ENCODE measurements around the gene ITGB8.

Gene ITGB8

GRCh38 chr7:20340839-20341238, 10.1 kb downstream of the ITGB8 start:
- peaks cover 6% of the 10 kb centered on the region for H3K4me1 ChIP-seq (ENCODE audit: control insufficient read depth, insufficient read depth, low read length, poor library complexity, severe bottlenecking)
- H3K4me3 ChIP-seq (ENCODE audit: extremely low read depth, insufficient read depth, low read length, poor library complexity, severe bottlenecking) = no peak overlapping the region
- H3K36me3 ChIP-seq (ENCODE audit: control insufficient read depth, insufficient read depth, low read length) = no peaks in the 10 kb centered on the region
- H3K27ac ChIP-seq (ENCODE audit: low read depth, low read length, severe bottlenecking) = no peak overlapping the region
- H3K9me3 ChIP-seq (ENCODE audit: control insufficient read depth, low read length) = no peaks in the 10 kb centered on the region

DNA sequence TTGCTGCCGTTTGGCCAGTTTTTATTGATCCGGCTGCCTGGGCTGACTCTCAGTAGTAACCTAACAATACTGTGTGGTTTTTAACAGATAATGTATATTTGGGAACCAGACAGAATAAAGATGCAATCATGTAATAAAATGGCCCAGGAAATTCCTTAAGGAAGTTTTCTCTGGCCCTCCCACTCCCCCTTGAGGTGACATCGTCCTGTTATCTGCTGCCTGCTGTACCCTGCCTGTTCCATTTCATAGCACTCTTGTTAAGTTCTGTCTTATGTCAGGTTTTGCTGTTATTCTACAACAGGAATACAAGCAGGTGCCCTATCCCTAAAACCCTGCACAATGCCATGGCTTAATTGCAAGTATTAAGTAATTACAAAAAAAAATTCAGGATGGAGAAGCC, 12.5 kb downstream of the ITGB8 start:
- Histone ChIP-seq H3K4me3 (ENCODE audit: extremely low read depth, insufficient read depth, low read length, poor library complexity, severe bottlenecking) (no peak overlapping the region), H3K4me1 (ENCODE audit: control insufficient read depth, insufficient read depth, low read length, poor library complexity, severe bottlenecking) (peaks cover 6% of the 10 kb centered on the region), H3K9me3 (ENCODE audit: control insufficient read depth, low read length) (no peaks in the 10 kb centered on the region), H3K36me3 (ENCODE audit: control insufficient read depth, insufficient read depth, low read length) (no peaks in the 10 kb centered on the region), H3K27ac (ENCODE audit: low read depth, low read length, severe bottlenecking) (no peak overlapping the region)
- WGBS, 2 experiments (ENCODE audit: insufficient coverage in 2 of 2) = 46 to 50% methylated on average over 2 to 3 of the region's 3 CpGs

GRCh38 chr7:20343941-20344340, 13.2 kb downstream of the ITGB8 start:
- Histone ChIP-seq H3K4me3 (ENCODE audit: extremely low read depth, insufficient read depth, low read length, poor library complexity, severe bottlenecking) (no peak overlapping the region), H3K36me3 (ENCODE audit: control insufficient read depth, insufficient read depth, low read length) (no peaks in the 10 kb centered on the region), H3K27ac (ENCODE audit: low read depth, low read length, severe bottlenecking) (no peak overlapping the region), H3K4me1 (ENCODE audit: control insufficient read depth, insufficient read depth, low read length, poor library complexity, severe bottlenecking) (peaks cover 6% of the 10 kb centered on the region), H3K9me3 (ENCODE audit: control insufficient read depth, low read length) (no peaks in the 10 kb centered on the region)
- 80 to 100% methylated on average over 1 of the region's 2 CpGs for WGBS, 2 experiments (ENCODE audit: insufficient coverage in 2 of 2)

DNA sequence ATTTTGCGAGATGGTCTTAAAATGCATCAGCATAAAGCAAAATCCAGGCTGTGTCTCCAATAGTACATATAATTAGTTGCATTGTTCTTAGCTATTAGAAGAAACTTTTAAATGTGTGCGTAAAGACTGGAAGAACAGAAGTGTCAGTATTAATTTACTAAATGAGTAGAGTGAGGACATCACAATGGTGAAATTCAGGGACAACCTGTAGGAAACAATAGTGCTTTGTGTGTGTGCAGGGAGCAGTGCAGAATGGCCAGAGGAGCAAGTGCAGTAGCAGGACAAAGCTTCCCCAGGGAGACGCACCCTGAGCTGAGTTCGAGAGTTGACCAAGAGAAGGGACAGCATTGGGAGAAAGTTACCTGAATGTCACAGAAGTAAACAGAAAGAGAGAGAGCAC, 13.7 kb downstream of the ITGB8 start:
- WGBS, 2 experiments (ENCODE audit: insufficient coverage in 2 of 2) = 87 to 100% methylated on average over 3 of the region's 4 CpGs
- H3K4me1 ChIP-seq (ENCODE audit: control insufficient read depth, insufficient read depth, low read length, poor library complexity, severe bottlenecking) = peaks cover 6% of the 10 kb centered on the region
- H3K9me3 ChIP-seq (ENCODE audit: control insufficient read depth, low read length) = no peaks in the 10 kb centered on the region
- H3K27ac ChIP-seq (ENCODE audit: low read depth, low read length, severe bottlenecking) = no peak overlapping the region
- H3K36me3 ChIP-seq (ENCODE audit: control insufficient read depth, insufficient read depth, low read length) = no peaks in the 10 kb centered on the region
- H3K4me3 ChIP-seq (ENCODE audit: extremely low read depth, insufficient read depth, low read length, poor library complexity, severe bottlenecking) = no peak overlapping the region

DNA sequence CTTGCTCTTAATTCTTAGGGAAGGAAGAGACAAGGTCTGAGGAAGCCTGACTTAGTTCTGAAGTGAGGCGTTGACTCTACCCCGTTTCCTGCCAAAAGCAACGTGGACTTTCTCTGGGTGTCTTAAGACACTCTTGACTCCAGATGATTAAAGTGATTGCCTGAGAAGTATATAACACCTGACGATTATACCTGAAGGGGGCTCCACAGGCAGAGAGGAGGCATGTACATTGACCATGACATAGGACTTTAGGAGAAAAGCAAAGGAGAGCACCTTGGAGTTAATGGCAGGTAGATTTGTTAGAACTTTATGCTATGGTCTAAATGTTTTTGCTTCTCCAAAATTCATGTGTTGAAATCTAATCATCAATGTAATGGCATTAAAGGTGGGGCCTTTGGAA, 15.9 kb downstream of the ITGB8 start:
- no peaks in the 10 kb centered on the region for H3K9me3 ChIP-seq (ENCODE audit: control insufficient read depth, low read length)
- no peaks in the 10 kb centered on the region for H3K36me3 ChIP-seq (ENCODE audit: control insufficient read depth, insufficient read depth, low read length)
- H3K4me1 ChIP-seq (ENCODE audit: control insufficient read depth, insufficient read depth, low read length, poor library complexity, severe bottlenecking) = no peaks in the 10 kb centered on the region
- H3K4me3 ChIP-seq (ENCODE audit: extremely low read depth, insufficient read depth, low read length, poor library complexity, severe bottlenecking) = no peak overlapping the region
- WGBS, 2 experiments (ENCODE audit: insufficient coverage in 2 of 2) = 83 to 96% methylated on average over 1 to 4 of the region's 4 CpGs
- H3K27ac ChIP-seq (ENCODE audit: low read depth, low read length, severe bottlenecking) = no peak overlapping the region

GRCh38 chr7:20347680-20348079, 17.0 kb downstream of the ITGB8 start:
- no peak overlapping the region for H3K4me3 ChIP-seq (ENCODE audit: extremely low read depth, insufficient read depth, low read length, poor library complexity, severe bottlenecking)
- H3K4me1 ChIP-seq (ENCODE audit: control insufficient read depth, insufficient read depth, low read length, poor library complexity, severe bottlenecking) = no peaks in the 10 kb centered on the region
- no peaks in the 10 kb centered on the region for H3K9me3 ChIP-seq (ENCODE audit: control insufficient read depth, low read length)
- no peaks in the 10 kb centered on the region for H3K36me3 ChIP-seq (ENCODE audit: control insufficient read depth, insufficient read depth, low read length)
- no peak overlapping the region for H3K27ac ChIP-seq (ENCODE audit: low read depth, low read length, severe bottlenecking)

DNA sequence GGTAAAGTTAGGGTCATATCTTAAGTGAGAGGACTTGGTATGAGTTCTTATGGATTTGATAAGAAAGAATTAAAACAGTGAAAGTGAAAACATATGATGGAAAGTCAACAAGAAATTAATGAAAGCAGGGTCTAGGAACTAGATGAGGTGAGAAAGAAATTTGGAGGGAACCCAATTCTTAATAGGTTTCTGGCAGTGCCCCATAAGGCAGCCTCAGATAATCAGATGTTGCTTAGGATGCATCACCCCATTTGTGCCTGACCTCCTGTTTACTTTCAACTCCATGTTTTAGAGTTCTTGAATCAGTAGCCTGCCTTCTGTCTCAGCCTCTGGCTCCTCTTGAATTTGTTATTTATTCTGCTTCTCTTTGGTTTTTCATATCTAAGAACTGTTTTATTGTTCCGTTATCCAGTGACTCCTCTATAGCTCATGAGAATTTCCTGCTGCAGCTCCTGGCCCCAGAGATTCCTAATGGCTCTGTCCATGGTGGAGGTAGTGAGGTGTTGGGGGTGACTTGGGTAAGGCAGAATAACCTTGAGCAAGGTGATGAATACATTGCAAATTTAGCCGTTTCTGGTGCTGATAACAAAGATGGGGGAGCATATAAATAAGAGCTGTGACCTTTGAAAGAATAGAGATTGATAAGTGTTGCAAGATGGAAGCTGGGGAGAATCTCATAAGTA, 17.6 kb downstream of the ITGB8 start:
- no peak overlapping the region for H3K27ac ChIP-seq (ENCODE audit: low read depth, low read length, severe bottlenecking)
- 87 to 90% methylated on average over 1 of the region's 2 CpGs for WGBS, 2 experiments (ENCODE audit: insufficient coverage in 2 of 2)
- no peak overlapping the region for H3K4me3 ChIP-seq (ENCODE audit: extremely low read depth, insufficient read depth, low read length, poor library complexity, severe bottlenecking)
- no peaks in the 10 kb centered on the region for H3K4me1 ChIP-seq (ENCODE audit: control insufficient read depth, insufficient read depth, low read length, poor library complexity, severe bottlenecking)
- no peaks in the 10 kb centered on the region for H3K36me3 ChIP-seq (ENCODE audit: control insufficient read depth, insufficient read depth, low read length)
- H3K9me3 ChIP-seq (ENCODE audit: control insufficient read depth, low read length) = no peaks in the 10 kb centered on the region

DNA sequence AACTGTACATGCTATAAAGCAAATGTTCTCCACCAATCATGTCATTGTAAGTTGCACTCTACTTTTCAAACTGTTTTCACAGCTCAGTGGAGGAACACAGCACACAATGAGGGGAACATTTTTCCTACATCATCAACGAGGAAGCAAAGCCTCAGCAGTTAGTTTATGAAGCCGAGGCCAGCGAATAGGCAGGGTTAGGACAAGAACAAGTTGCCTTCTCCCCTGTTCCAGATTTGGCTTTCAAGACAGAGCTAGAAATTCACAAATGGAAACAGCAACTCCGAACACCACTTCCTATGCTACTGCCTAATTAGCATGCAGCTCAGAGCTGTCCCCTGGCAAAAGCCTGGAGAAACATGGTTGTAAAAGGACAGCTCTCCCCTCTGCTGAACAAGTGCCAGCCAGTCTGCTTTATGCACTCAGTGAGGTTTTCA, 19.8 kb downstream of the ITGB8 start:
- WGBS, 2 experiments (ENCODE audit: insufficient coverage in 2 of 2) = 79 to 91% methylated on average over 3 to 4 of the region's 4 CpGs
- Histone ChIP-seq H3K36me3 (ENCODE audit: control insufficient read depth, insufficient read depth, low read length) (no peaks in the 10 kb centered on the region), H3K27ac (ENCODE audit: low read depth, low read length, severe bottlenecking) (no peak overlapping the region), H3K9me3 (ENCODE audit: control insufficient read depth, low read length) (no peaks in the 10 kb centered on the region), H3K4me1 (ENCODE audit: control insufficient read depth, insufficient read depth, low read length, poor library complexity, severe bottlenecking) (no peaks in the 10 kb centered on the region), H3K4me3 (ENCODE audit: extremely low read depth, insufficient read depth, low read length, poor library complexity, severe bottlenecking) (no peak overlapping the region)

DNA sequence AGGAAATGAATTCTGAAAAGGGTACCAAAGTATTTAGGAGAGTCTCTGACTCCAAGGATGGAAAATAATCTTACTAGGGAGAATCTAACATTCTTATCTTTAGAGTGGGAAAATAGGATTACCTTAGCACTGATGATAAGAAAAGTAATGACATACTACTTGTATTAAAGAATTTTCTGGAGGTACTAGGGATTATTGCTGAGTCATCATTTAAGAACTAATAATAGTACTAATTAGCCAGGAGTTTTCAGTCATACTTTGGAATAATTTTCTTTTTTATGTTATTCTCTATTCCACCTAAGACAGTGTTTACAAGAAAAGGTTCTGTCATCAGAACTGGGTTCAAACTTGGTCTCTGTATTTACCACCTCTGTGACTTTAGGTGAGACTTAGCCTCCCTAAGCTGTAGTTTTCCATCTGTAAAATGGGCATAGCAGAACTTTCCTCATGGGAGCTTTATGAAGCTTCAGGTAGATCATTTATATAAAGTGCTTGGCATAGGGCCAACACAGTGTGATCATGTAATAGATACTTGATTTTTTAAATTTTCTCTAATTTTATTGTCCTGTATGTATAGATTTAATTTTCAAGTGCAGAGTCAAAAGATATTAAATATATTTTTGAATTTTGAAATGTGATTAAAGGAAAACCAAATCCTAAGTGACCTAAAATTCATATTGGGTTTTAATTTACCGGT, 20.4 kb downstream of the ITGB8 start:
- Histone ChIP-seq H3K9me3 (ENCODE audit: control insufficient read depth, low read length) (no peaks in the 10 kb centered on the region), H3K4me3 (ENCODE audit: extremely low read depth, insufficient read depth, low read length, poor library complexity, severe bottlenecking) (no peak overlapping the region), H3K4me1 (ENCODE audit: control insufficient read depth, insufficient read depth, low read length, poor library complexity, severe bottlenecking) (no peaks in the 10 kb centered on the region), H3K27ac (ENCODE audit: low read depth, low read length, severe bottlenecking) (no peak overlapping the region), H3K36me3 (ENCODE audit: control insufficient read depth, insufficient read depth, low read length) (no peaks in the 10 kb centered on the region)
- WGBS, 2 experiments (ENCODE audit: insufficient coverage in 2 of 2) = no CpG with 5 or more reads among the region's 1 CpG

GRCh38 chr7:20351901-20352300, 21.2 kb downstream of the ITGB8 start:
- no peaks in the 10 kb centered on the region for H3K36me3 ChIP-seq (ENCODE audit: control insufficient read depth, insufficient read depth, low read length)
- no peaks in the 10 kb centered on the region for H3K9me3 ChIP-seq (ENCODE audit: control insufficient read depth, low read length)
- H3K27ac ChIP-seq (ENCODE audit: low read depth, low read length, severe bottlenecking) = no peak overlapping the region
- no CpG with 5 or more reads among the region's 1 CpG for WGBS, 2 experiments (ENCODE audit: insufficient coverage in 2 of 2)
- H3K4me1 ChIP-seq (ENCODE audit: control insufficient read depth, insufficient read depth, low read length, poor library complexity, severe bottlenecking) = no peaks in the 10 kb centered on the region
- no peak overlapping the region for H3K4me3 ChIP-seq (ENCODE audit: extremely low read depth, insufficient read depth, low read length, poor library complexity, severe bottlenecking)

- WGBS, 2 experiments (ENCODE audit: insufficient coverage in 2 of 2) = 100% methylated on average over 2 of the region's 4 CpGs; no CpG with 5 or more reads in 1 of the 2 experiments
- Histone ChIP-seq H3K36me3 (ENCODE audit: control insufficient read depth, insufficient read depth, low read length) (no peaks in the 10 kb centered on the region), H3K27ac (ENCODE audit: low read depth, low read length, severe bottlenecking) (no peak overlapping the region), H3K4me3 (ENCODE audit: extremely low read depth, insufficient read depth, low read length, poor library complexity, severe bottlenecking) (no peak overlapping the region), H3K4me1 (ENCODE audit: control insufficient read depth, insufficient read depth, low read length, poor library complexity, severe bottlenecking) (no peaks in the 10 kb centered on the region), H3K9me3 (ENCODE audit: control insufficient read depth, low read length) (no peaks in the 10 kb centered on the region)
Measured at GRCh38 chr7:20352573-20353306, 22.0 kb downstream of the ITGB8 start.

Measured in mesodermal cell (in vitro differentiated cells).